ENCODE results near the gene TBC1D9B. TPM values are rescaled to one million over a fixed set of nuclear protein-coding genes. Genes with fewer than 3 reads are reported as not detected.

Gene TBC1D9B
- total and polyA plus RNA-seq, 9 of the 15 experiments (the other 6 are each of a cell fraction or from before 2014, with no cell fraction given) = 2.9 to 59.1 (median 33.5) TPM

DNA sequence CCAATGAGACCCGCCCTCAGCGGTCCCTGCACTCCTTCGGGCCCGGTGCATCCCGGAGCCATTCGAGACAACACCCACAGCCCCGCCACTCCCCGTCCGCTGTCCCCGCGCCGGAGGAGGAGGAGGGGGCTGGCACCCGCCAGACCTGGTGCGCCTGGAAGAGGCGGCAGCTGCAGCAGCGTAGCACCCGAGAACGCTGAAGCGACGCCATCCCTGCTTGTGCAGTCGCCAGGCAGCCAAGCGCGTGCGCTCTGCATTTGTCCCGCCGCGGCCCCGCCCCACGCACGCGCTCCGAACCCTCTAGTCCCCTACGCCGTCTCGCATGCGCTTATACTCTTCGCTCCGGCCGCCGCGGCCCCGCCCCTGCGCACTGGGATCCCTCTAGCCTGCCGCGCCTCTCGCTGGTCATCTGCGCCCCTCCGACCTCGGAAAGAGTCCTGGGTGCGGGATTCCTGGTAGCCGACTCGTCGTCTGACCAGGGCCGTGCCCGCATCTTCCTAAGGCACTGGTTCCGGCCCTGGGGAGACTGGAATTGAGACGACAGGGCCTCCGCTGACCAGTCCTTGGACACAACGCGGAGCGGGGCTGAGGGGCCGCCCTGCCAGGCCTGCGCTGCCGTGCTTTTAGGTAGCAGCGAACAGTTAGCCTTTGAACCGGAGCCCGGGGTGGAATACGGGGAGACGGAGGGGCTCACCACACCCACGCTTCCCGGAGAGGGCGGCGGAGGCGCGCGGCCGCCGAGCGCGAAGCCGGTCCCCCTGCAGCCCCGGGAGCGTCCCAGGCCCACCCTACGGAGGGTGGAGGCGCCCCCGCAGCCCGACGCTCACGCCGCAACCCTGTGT lies 48.9 kb downstream of the TBC1D9B start, which contains the start of gene MRNIP (continued):
- TF ChIP-seq CTCF (IDR thresholded peaks at IDR 0.05 in 2 of 3, conservative IDR thresholded peaks at IDR 0.05 in 1 of 3; ENCODE audit: insufficient read depth in 2 of 3, low read depth in 1 of 3, low read length in 3 of 3) (peak; percentile 14 to 49 (median 17); a peak in 3 of 6 replicates), CREM (IDR thresholded peaks at IDR 0.05; ENCODE audit: low read depth) (peak; percentile 78), E4F1 (CRISPR knock-in tag; IDR thresholded peaks at IDR 0.05; ENCODE audit: borderline replicate concordance) (no peak), ATF1 (CRISPR knock-in tag; IDR thresholded peaks at IDR 0.05) (no peak), ATF1 (tag; IDR thresholded peaks at IDR 0.05) (peak; percentile 71), TFAP4 (CRISPR knock-in tag; IDR thresholded peaks at IDR 0.05; ENCODE audit: borderline replicate concordance) (peak; percentile 71), CBX3 (IDR thresholded peaks at IDR 0.05; ENCODE audit: borderline replicate concordance in 1 of 2, low read length in 2 of 2) (0 out of 3 replicates have a peak, but pooled peaks of 1 of the 2 experiments have one; percentile 16), ZNF282 (CRISPR knock-in tag; IDR thresholded peaks at IDR 0.05) (peak; percentile 91), PHF20 (IDR thresholded peaks at IDR 0.05; ENCODE audit: partially characterized antibody) (peak; percentile 61), KDM5B (IDR thresholded peaks at IDR 0.05; ENCODE audit: insufficient replicate concordance, low read depth, low read length) (peak; percentile 42), POLR2AphosphoS5 (IDR thresholded peaks at IDR 0.05; ENCODE audit: control insufficient read depth, insufficient read depth, low read depth, low read length) (peak; percentile 57; the same call in 1 of the 2 replicates), MEIS2 (IDR thresholded peaks at IDR 0.05; ENCODE audit: partially characterized antibody) (peak; percentile 93), ATF6 (CRISPR knock-in tag; IDR thresholded peaks at IDR 0.05) (0 out of 2 replicates have a peak, but pooled peaks have one; percentile 49)

Data from K562 (cell line).